Type B pancreatic cell (in vitro differentiated cells): ENCODE results near the gene QTRT2. TPM values are rescaled to one million over a fixed set of nuclear protein-coding genes. Genes with fewer than 3 reads are reported as not detected.

Source experiments
- DNase-seq: peaks from one replicate; pipeline ENCODE4 v3.0.0; 2021; ENCODE audit warnings: mixed read lengths; ENCODE audit not compliant: unreplicated experiment; ENCODE audit errors: extremely low spot score
- H3K27ac Mint-ChIP-seq: 2 replicates; pipeline ENCODE4 v1.8.0; 2021; ENCODE audit warnings: mild to moderate bottlenecking, mixed read lengths
- H3K27me3 Mint-ChIP-seq: 2 replicates; pipeline ENCODE4 v1.8.0; 2021; ENCODE audit warnings: mixed read lengths
- H3K36me3 Mint-ChIP-seq: 2 replicates; pipeline ENCODE4 v1.8.0; 2021; ENCODE audit warnings: mixed read lengths
- H3K4me1 Mint-ChIP-seq: one replicate; pipeline ENCODE4 v1.8.0; 2021; ENCODE audit warnings: mixed read lengths; ENCODE audit not compliant: unreplicated experiment
- H3K4me3 Mint-ChIP-seq: 2 replicates; pipeline ENCODE4 v1.8.0; 2021; ENCODE audit warnings: mild to moderate bottlenecking, mixed read lengths
- H3K9me3 Mint-ChIP-seq: 2 replicates; pipeline ENCODE4 v1.8.0; 2021; ENCODE audit warnings: mixed read lengths
- total RNA-seq: library from RNA; stranded (reverse); gene quantifications from 2 replicates; pipeline ENCODE4 v1.2.1, GENCODE V29; 2021; ENCODE audit warnings: low replicate concordance
- TF ChIP-seq, protein P1 (sequence below): fragments of 200-600 bp; sonication (generic); conservative IDR thresholded peaks from 2 replicates; pipeline ENCODE4 v1.5.0; 2021; ENCODE audit warnings: antibody characterized with exemption, mild to moderate bottlenecking

The QTRT2 gene
- total RNA-seq, 1 donor from 2014 or later, result 36.6 TPM

DNA sequence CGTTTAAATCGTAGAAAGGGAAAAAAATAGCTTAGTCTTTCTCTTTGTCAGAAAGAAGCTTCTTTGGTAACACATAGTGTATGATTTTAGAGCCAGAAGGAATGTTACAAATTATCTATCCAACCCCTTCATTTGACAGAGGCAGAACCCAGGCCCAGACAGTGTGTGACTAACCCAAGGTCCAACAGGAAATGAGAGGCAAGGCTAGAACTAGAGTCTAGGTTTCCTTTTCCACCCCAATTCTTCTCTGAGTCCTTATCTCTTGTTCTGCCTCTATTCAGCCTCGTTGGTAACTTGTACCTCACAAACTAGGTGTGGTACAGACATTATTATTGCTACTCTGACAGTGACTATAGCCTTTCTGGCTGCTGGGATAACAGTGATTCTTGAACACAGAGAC lies 39.3 kb downstream of the QTRT2 start:
- no peak for DNase-seq
- TF ChIP-seq, protein P1, sequence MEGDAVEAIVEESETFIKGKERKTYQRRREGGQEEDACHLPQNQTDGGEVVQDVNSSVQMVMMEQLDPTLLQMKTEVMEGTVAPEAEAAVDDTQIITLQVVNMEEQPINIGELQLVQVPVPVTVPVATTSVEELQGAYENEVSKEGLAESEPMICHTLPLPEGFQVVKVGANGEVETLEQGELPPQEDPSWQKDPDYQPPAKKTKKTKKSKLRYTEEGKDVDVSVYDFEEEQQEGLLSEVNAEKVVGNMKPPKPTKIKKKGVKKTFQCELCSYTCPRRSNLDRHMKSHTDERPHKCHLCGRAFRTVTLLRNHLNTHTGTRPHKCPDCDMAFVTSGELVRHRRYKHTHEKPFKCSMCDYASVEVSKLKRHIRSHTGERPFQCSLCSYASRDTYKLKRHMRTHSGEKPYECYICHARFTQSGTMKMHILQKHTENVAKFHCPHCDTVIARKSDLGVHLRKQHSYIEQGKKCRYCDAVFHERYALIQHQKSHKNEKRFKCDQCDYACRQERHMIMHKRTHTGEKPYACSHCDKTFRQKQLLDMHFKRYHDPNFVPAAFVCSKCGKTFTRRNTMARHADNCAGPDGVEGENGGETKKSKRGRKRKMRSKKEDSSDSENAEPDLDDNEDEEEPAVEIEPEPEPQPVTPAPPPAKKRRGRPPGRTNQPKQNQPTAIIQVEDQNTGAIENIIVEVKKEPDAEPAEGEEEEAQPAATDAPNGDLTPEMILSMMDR, result no peak
- H3K27ac Mint-ChIP-seq, result no peak overlapping the region
- peaks cover 7% of the 10 kb centered on the region for H3K9me3 Mint-ChIP-seq
- H3K27me3 Mint-ChIP-seq, result peaks cover 18% of the 10 kb centered on the region
- H3K36me3 Mint-ChIP-seq, result no peaks in the 10 kb centered on the region
- peaks cover 21% of the 10 kb centered on the region for H3K4me1 Mint-ChIP-seq
- H3K4me3 Mint-ChIP-seq, result no peak overlapping the region

DNA sequence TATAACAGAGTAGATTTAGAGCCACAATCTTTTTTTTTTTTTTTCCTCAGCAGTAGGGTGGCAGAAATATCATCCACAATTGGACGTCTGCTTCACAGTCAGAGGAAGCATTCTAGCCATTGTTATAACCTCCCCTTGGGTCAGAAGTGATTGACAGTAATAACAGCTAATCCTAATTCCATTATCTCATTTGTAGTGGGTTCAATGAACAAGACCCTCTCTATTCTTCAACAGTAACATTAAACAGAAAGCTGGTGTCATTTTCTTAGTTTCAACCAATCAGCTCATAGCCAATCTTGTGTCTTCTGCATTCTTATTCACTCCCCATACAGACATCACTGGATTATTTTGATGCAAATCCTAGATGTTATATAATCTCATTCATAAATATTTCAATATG lies 44.6 kb downstream of the QTRT2 start:
- H3K27ac Mint-ChIP-seq, result no peak overlapping the region
- H3K4me3 Mint-ChIP-seq, result no peak overlapping the region
- no peak for DNase-seq
- no peaks in the 10 kb centered on the region for H3K9me3 Mint-ChIP-seq
- TF ChIP-seq, protein P1, result no peak
- peaks cover 7% of the 10 kb centered on the region for H3K4me1 Mint-ChIP-seq
- no peaks in the 10 kb centered on the region for H3K36me3 Mint-ChIP-seq
- no peaks in the 10 kb centered on the region for H3K27me3 Mint-ChIP-seq

DNA sequence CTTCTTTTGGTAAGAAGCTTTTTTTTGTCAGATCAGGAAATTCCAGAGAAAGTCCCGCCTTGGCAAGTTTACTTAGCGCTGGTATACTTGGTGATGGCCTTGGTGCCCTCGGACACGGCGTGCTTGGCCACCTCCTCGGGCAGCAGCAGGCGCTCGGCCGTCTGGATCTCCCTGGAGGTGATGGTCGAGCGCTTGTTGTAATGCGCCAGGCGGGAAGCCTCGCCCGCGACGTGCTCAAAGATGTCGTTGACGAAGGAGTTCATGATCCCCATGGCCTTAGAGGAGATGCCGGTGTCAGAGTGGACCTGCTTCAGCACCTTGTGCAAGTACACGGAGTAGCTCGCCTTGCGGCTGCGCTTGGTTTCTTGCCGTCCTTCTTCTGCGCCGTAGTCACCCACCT lies 46.6 kb downstream of the QTRT2 start:
- DNase-seq, result no peak
- Mint-ChIP-seq H3K4me1 (peaks cover 7% of the 10 kb centered on the region), H3K27ac (no peak overlapping the region), H3K4me3 (no peak overlapping the region), H3K27me3 (no peaks in the 10 kb centered on the region), H3K36me3 (no peaks in the 10 kb centered on the region), H3K9me3 (no peaks in the 10 kb centered on the region)
- TF ChIP-seq, protein P1, result no peak

DNA sequence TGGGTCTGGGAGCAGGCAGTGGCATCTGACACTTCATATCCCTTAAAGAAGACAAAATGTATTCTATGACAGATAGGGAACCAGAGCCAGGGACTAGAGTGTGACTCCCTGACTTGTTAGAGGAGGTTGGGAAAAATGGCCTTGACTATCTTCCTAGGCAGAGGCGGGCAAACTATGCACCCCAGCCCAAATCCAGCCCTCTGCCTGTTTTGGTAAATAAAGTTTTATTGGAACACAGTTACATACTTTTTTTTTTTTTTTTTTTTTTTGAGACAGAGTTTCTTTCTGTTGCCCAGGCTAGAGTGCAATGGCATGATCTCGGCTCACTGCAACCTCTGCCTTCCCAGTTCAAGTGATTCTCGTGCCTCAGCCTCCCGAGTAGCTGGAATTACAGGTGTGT lies 47.3 kb downstream of the QTRT2 start:
- H3K4me3 Mint-ChIP-seq, result no peak overlapping the region
- H3K27ac Mint-ChIP-seq, result no peak overlapping the region

DNA sequence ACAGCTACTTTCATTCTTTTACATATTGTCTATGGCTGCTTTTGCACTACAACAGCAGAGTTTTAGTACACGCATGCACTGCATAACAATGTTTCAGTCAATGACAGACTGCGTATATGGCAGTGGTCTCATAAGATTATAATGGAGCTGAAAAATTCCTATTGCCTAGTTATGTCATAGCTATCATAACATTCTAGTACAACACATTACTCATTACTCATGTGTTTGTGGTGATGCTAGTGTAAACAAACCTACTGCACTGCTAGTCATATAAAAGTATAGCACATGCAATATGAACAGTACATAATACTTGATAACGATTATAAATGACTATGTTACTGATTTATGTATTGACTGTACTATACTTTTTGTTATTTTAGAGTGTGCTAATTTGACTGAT lies 47.9 kb downstream of the QTRT2 start:
- Mint-ChIP-seq H3K4me3 (no peak overlapping the region), H3K36me3 (no peaks in the 10 kb centered on the region), H3K4me1 (peaks cover 7% of the 10 kb centered on the region), H3K27me3 (no peaks in the 10 kb centered on the region), H3K9me3 (no peaks in the 10 kb centered on the region), H3K27ac (no peak overlapping the region)
- DNase-seq, result no peak
- TF ChIP-seq, protein P1, result no peak

More for the DNA sequence above, 47.3 kb downstream of the QTRT2 start:
- Mint-ChIP-seq H3K9me3 (no peaks in the 10 kb centered on the region), H3K36me3 (no peaks in the 10 kb centered on the region), H3K27me3 (no peaks in the 10 kb centered on the region), H3K4me1 (peaks cover 7% of the 10 kb centered on the region)
- TF ChIP-seq, protein P1, result no peak
- DNase-seq, result no peak

DNA sequence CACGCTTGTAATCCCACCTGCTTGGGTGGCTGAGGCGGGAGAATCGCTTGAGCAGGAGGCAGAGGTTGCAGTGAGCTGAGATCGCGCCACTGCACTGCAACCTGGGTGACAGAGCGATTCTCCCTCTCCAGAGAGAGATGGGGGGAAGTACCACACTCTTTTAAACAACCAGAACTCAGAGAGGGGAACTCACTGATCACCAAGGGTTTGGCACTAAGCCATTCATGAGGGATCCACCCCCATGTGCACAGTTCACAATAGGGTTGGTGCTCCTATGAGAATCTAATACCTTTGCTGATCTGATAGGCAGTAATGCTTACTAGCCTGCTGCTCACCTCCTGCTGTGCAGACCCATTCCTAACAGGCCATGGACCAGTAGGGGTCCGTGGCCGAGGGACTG lies 51.6 kb downstream of the QTRT2 start:
- peaks cover 15% of the 10 kb centered on the region for H3K4me1 Mint-ChIP-seq
- no peaks in the 10 kb centered on the region for H3K9me3 Mint-ChIP-seq
- H3K27me3 Mint-ChIP-seq, result no peaks in the 10 kb centered on the region
- H3K27ac Mint-ChIP-seq, result no peak overlapping the region
- TF ChIP-seq, protein P1, result no peak
- no peaks in the 10 kb centered on the region for H3K36me3 Mint-ChIP-seq
- DNase-seq, result no peak
- H3K4me3 Mint-ChIP-seq, result no peak overlapping the region
